ENCODE results near the gene CD48. TPM values are rescaled to one million over a fixed set of nuclear protein-coding genes. Genes with fewer than 3 reads are reported as not detected.
A peak's percentile ranks its signal among the peaks of the same experiment; 100 is the strongest.
"Not testable (repeated sequence)": the region's sequence is repeated elsewhere in the genome, so short reads cannot be mapped to it uniquely, and the experiment has no call there.

CD48 gene
- total RNA-seq, 1 donor from 2014 or later: not detected

DNA sequence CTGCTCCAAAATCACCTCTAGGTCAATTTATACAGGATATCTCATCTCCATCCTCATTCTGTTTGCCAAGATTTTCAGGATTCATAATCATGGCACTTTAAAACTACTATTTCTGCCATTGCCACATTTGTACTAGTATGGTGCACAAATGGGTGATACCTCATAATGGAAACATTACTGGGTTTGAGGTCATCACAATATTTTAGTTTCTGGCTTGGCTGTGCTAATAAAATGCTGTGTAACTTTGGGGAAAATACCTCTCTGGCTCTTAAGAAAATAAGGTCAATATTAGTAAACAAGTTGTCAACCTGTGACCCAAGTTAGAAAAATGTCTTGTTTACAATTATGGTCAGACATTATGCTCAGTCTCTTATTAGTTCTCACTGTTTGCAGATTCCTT is 22.7 kb upstream of the CD48 start:
- H3K4me3 Mint-ChIP-seq: no peak overlapping the region
- DNase-seq (ENCODE audit: extremely low spot score, unreplicated experiment): no peak
- H3K36me3 Mint-ChIP-seq: no peaks in the 10 kb centered on the region
- H3K27ac Mint-ChIP-seq: no peak overlapping the region
- no peaks in the 10 kb centered on the region for H3K4me1 Mint-ChIP-seq (ENCODE audit: unreplicated experiment)
- TF ChIP-seq, protein P1, sequence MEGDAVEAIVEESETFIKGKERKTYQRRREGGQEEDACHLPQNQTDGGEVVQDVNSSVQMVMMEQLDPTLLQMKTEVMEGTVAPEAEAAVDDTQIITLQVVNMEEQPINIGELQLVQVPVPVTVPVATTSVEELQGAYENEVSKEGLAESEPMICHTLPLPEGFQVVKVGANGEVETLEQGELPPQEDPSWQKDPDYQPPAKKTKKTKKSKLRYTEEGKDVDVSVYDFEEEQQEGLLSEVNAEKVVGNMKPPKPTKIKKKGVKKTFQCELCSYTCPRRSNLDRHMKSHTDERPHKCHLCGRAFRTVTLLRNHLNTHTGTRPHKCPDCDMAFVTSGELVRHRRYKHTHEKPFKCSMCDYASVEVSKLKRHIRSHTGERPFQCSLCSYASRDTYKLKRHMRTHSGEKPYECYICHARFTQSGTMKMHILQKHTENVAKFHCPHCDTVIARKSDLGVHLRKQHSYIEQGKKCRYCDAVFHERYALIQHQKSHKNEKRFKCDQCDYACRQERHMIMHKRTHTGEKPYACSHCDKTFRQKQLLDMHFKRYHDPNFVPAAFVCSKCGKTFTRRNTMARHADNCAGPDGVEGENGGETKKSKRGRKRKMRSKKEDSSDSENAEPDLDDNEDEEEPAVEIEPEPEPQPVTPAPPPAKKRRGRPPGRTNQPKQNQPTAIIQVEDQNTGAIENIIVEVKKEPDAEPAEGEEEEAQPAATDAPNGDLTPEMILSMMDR (conservative IDR thresholded peaks at IDR 0.05): no peak
- no peaks in the 10 kb centered on the region for H3K9me3 Mint-ChIP-seq
- no peaks in the 10 kb centered on the region for H3K27me3 Mint-ChIP-seq

DNA sequence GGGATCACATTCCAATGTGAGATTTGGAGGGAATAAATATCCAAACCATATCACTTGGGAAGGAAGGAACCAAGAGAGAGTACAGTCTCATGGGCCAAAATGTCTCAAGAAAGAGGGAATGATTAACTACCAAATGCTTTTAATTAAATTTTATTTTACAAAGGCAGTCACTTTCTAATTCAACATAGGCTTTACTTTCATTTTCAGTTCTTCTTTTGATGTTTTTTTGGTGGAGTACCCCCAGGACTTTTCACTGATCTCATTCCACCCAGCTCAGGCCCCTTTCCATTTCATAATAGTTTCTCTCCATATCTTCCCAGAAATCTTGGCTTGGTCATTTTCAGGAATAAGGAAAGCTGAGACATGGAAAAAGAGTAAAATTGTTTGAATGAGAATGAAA is 22.3 kb upstream of the CD48 start:
- Mint-ChIP-seq H3K4me3 (no peak overlapping the region), H3K27ac (no peak overlapping the region), H3K9me3 (no peaks in the 10 kb centered on the region), H3K27me3 (no peaks in the 10 kb centered on the region), H3K36me3 (no peaks in the 10 kb centered on the region), H3K4me1 (ENCODE audit: unreplicated experiment) (no peaks in the 10 kb centered on the region)
- TF ChIP-seq, protein P1 (conservative IDR thresholded peaks at IDR 0.05): no peak
- DNase-seq (ENCODE audit: extremely low spot score, unreplicated experiment): no peak

DNA sequence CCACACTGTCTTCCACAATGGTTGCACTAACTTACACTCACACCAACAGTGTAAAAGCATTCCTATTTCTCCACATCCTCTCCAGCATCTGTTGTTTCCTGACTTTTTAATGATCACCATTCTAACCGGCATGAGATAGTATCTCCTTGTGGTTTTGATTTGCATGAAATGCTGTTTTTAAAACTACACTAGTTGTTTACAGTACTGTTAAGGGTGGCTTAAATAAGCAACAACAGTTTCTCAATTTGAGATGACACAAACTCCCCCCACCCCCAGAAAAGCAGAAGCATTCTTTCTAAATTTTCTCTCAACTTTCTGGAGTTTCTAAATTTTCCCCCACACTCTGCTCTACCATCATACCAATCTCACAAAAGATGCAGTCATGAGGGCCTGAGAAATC is 20.4 kb upstream of the CD48 start:
- Mint-ChIP-seq H3K9me3 (no peaks in the 10 kb centered on the region), H3K27ac (no peak overlapping the region), H3K4me1 (ENCODE audit: unreplicated experiment) (no peaks in the 10 kb centered on the region), H3K4me3 (no peak overlapping the region), H3K27me3 (no peaks in the 10 kb centered on the region), H3K36me3 (no peaks in the 10 kb centered on the region)
- DNase-seq (ENCODE audit: extremely low spot score, unreplicated experiment): no peak
- TF ChIP-seq, protein P1 (conservative IDR thresholded peaks at IDR 0.05): no peak

DNA sequence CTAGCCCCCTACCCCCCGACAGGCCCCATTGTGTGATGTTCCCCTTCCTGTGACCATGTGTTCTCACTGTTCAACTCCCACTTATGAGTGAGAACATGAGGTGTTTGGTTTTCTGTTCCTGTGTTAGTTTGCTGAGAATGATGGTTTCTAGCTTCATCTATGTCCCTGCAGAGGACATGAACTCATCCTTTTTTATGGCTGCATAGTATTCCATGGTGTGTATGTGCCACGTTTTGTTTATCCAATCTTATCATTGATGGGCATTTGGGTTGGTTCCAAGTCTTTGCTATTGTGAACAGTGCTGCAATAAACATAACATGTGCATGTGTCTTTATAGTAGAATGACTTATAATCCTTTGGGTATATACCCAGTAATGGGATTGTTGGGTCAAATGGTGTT is 19.9 kb upstream of the CD48 start:
- H3K36me3 Mint-ChIP-seq; H3K27ac Mint-ChIP-seq; DNase-seq (ENCODE audit: extremely low spot score, unreplicated experiment); H3K4me1 Mint-ChIP-seq (ENCODE audit: unreplicated experiment); H3K4me3 Mint-ChIP-seq; H3K27me3 Mint-ChIP-seq; H3K9me3 Mint-ChIP-seq: not testable (repeated sequence)

DNA sequence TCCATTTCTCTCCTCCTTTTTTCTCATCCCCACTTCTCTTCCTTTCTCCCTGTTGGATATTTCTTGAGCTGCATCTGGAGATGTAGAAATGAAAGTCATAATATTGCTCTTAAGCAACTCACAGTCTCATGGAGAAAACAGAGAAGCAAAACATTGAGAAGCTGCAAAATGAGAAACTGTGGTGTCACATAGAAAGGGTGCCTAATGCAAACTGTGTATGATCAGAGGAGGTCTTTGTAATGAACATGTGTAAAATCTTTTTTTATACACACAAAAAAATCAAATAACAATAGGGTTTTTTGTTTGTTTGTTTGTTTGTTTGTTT is 15.7 kb upstream of the CD48 start:
- no peak overlapping the region for H3K4me3 Mint-ChIP-seq
- no peak overlapping the region for H3K27ac Mint-ChIP-seq
- no peak for DNase-seq (ENCODE audit: extremely low spot score, unreplicated experiment)
- H3K9me3 Mint-ChIP-seq: peaks cover 4% of the 10 kb centered on the region
- TF ChIP-seq, protein P1 (conservative IDR thresholded peaks at IDR 0.05): no peak
- H3K36me3 Mint-ChIP-seq: no peaks in the 10 kb centered on the region
- peaks cover 3% of the 10 kb centered on the region for H3K27me3 Mint-ChIP-seq
- no peaks in the 10 kb centered on the region for H3K4me1 Mint-ChIP-seq (ENCODE audit: unreplicated experiment)

DNA sequence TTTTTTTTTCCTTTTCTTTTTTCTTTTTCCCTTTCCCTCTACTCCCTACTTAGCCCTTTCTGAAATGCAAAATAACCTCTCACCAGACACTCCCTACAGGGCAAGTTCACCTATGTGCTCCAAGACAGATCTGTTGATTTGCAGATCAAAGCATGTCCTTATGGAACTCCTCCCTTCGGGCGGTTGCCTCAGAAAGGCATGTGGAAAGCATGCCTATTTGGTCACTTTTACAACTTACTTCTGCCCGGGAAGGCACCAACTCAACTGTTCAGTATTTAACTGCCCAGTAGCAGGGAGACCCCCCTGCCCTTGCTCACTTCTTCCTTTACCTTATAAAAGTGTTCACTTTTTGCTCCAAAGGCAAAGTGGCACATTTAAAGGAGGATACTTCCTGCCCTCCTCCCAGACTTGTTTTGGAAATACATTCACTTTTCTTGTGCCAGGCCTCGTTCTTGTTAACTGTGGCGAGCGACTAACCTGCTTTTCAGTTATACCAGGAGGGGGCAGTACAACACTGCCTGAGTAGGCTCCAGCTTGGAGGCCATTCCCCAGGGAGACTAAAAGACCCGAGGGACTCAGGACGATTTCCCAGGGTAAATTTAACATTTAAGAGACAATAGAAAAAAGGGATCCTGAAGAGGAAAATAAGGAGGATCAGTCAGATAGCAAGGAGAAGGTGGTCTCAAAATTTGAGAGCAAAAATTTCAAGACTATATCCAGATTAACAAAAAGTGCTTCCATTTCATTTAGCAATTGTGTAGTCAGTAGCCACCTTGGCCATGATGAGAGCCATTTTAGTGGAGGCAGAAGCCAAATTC is 15.1 kb upstream of the CD48 start:
- H3K4me3 Mint-ChIP-seq: no peak overlapping the region
- H3K27ac Mint-ChIP-seq: no peak overlapping the region
- no peak for DNase-seq (ENCODE audit: extremely low spot score, unreplicated experiment)

More for the DNA sequence above, 15.1 kb upstream of the CD48 start:
- H3K36me3 Mint-ChIP-seq: no peaks in the 10 kb centered on the region
- H3K4me1 Mint-ChIP-seq (ENCODE audit: unreplicated experiment): no peaks in the 10 kb centered on the region
- TF ChIP-seq, protein P1 (conservative IDR thresholded peaks at IDR 0.05): peak; percentile 90
- H3K9me3 Mint-ChIP-seq: peaks cover 4% of the 10 kb centered on the region
- peaks cover 3% of the 10 kb centered on the region for H3K27me3 Mint-ChIP-seq

All from type B pancreatic cell (in vitro differentiated cells).